Upper lobe of left lung (tissue), 4 donors: Measurements from ENCODE around the gene FMNL2.

Source experiments
- EP300 ChIP-seq, 4 donors: sonication (generic); formaldehyde crosslinking; IDR thresholded peaks; one replicate each; pipeline ENCODE4 v1.5.1; 2017; ENCODE audit warnings: antibody characterized with exemption in 4 of 4, control low read depth in 2 of 4
- POLR2A ChIP-seq, 4 donors: fragments of 450-650 bp; IDR thresholded peaks; one replicate each; pipeline ENCODE4 v1.5.1; 2016 to 2017; ENCODE audit warnings: antibody characterized with exemption in 4 of 4, mild to moderate bottlenecking in 2 of 4
- POLR2AphosphoS5 ChIP-seq, 2 donors: sonication (generic); formaldehyde crosslinking; IDR thresholded peaks; one replicate each; pipeline ENCODE4 v1.5.1; 2017; ENCODE audit warnings: antibody characterized with exemption in 2 of 2
- TF ChIP-seq, protein P1 (sequence below), 6 experiments: fragments of 450-650 bp in 4 of 6; fragments of 200-600 bp in 2 of 6; sonication (generic) in 2 of 6; IDR thresholded peaks; one replicate each; pipeline ENCODE4 v1.5.1; 2016 to 2019; ENCODE audit warnings: antibody characterized with exemption in 6 of 6

DNA sequence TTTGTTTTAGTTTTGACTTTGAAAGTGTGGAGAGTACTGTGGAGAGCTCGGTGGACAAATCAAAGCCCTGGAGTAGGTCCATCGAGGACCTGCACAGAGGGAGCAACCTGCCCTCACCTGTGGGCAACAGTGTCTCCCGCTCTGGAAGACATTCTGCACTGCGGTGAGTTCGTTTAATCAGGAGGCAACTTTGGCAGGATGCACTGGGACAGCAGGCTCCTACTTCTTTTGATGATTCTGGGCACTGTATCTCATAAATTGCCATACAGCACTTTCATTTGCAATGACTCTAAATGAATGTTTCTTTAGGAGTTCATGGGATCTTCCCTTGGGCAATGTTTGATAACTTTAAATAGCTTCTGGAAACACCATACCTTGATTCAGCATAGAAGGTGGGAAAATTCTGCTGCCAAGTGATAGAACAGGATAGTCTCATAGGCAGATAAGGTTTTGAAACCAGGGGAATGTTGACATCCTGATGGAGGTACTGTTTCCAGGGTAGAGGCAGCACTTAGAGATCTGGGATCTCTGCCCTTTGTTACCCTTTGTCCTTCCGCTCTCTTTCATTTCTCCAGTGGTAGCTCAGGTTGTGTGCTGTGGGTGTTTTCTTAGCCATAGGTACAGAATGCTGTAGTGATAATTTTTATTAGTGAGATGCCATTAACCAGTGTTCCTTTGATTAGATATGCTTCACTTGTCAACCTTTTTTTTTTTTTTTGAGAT, 226.1 kb downstream of the FMNL2 start:
- TF ChIP-seq, protein P1, sequence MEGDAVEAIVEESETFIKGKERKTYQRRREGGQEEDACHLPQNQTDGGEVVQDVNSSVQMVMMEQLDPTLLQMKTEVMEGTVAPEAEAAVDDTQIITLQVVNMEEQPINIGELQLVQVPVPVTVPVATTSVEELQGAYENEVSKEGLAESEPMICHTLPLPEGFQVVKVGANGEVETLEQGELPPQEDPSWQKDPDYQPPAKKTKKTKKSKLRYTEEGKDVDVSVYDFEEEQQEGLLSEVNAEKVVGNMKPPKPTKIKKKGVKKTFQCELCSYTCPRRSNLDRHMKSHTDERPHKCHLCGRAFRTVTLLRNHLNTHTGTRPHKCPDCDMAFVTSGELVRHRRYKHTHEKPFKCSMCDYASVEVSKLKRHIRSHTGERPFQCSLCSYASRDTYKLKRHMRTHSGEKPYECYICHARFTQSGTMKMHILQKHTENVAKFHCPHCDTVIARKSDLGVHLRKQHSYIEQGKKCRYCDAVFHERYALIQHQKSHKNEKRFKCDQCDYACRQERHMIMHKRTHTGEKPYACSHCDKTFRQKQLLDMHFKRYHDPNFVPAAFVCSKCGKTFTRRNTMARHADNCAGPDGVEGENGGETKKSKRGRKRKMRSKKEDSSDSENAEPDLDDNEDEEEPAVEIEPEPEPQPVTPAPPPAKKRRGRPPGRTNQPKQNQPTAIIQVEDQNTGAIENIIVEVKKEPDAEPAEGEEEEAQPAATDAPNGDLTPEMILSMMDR (IDR thresholded peaks at IDR 0.05), result no peak
- TF ChIP-seq POLR2AphosphoS5 (IDR thresholded peaks at IDR 0.05), result no peak
- TF ChIP-seq POLR2A (IDR thresholded peaks at IDR 0.05), result no peak
- no peak for TF ChIP-seq EP300 (IDR thresholded peaks at IDR 0.05)
